ENCODE data around the gene CLCN6.

CLCN6 gene

DNA sequence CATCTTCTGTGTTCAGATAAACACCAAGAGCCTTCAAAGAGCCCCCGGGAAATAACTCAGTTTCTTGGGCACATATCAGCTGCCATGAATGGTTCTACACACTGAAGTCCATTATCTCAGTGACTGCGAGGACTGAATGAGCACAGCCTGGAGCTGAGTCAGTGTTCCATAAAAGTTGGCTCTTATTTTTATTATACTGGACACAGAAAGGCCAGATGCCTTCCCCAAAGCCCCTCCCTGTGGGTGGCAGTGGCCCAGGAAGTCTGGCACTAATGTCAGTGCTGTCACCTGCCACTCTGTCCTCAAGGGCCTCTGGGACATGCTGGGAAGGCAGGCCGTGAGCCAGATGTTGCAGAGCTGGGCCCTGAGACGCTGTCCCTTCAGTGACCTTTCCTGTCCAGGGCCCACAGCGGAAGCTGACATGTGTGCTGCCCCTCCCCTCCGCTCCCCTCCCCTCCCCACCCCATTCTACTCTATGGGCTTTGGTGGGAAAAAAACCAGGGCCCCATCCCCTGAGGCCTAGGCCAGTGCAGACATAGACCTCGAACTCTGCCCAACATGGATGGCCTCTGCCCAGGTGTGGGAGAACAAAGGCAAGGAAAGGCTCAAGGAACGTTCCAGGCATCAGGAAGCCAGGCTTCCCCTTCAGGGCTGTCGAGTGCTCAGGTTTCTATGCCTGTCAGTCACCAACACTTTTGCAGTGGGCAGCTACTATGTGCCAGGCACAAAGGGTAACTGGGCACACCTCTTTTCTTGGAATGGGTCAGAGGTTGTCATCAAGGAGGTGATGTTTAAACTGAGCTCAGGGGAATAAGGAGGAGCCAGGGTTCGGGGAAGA is 75.1 kb downstream of the CLCN6 start:
- peak in 37 of 42 donors; percentile 5 to 80 (median 39) for DNase-seq
- intact Hi-C loops (cut with DNase I): no loop called here

DNA sequence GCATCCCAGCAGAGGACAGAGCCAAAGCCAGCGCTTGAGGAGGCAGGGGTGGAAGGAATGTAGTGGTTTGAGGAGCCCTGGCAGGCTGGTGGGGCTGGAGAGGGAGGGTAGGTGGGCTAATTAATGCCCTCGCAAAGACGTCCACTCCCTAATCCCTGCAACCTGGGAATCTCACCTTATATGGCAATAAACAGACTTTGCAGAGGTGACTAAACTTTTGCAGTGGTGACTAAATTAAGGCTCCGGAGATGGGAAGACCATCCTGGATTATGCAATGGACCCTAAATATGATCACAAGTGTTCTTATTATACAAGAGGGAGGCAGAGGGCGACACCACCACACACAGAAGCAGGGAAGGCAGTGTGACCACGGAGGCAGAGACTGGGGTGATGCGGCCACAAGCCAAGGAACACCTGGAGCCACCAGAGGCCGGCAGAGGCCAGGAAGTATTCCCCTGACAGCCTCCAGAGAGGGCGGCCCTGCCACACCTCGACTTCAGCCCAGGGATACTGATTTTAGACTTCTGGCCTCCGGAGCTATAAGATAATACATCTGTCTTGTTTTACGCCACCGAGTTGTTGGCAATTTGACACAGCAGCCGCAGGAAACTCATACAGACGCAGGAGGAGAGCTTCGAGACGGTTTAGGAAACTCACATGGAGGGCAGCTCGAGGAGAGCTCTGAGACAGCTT is 75.9 kb downstream of the CLCN6 start:
- no peak for DNase-seq
- intact Hi-C loops (cut with DNase I): no loop called here

- DNase-seq: no peak
- intact Hi-C loops (cut with DNase I): no loop called here
These were observed 77.0 kb downstream of the CLCN6 start for GRCh38 chr1:11882814-11883538.

- intact Hi-C loops (cut with DNase I): no loop called here
- DNase-seq: no peak
These were observed 79.9 kb downstream of the CLCN6 start for GRCh38 chr1:11885916-11886315.

DNA sequence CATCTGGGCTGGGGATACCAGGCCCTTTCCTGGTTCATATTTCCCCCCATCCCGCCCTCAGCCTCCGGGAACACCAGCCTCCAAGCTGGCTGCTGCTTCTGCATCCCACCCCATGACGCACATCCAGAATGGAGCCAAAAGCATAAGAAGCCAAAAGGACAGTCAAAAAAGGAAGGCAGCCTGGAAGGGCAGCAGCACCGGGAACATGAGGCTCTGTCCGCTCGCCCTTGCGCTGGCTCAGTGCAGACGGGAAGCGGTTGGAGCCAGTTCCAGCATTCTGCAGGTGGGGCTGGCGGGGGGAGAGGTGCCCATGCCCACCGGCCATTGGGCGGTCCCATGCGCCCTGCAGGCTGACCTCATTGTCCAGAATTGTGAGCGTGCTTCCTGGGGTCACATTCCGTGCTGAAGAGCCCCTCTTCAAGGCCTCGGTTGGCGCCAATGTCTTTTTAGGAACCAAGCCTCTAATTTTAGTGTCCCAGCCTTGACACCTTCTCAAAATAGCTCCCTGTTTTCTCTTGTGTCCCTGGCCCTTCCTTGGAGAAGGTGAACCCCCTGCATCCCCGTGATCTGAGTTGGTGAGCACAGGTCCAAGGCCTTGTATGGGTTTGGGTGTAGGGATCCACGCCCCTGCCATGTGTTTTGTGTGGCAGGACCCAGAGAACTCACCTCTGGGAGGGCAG is 81.1 kb downstream of the CLCN6 start:
- intact Hi-C loops (cut with DNase I): no loop called here
- no peak for DNase-seq

GRCh38 chr1:11887666-11888007 is 81.6 kb downstream of the CLCN6 start:
- intact Hi-C loops (cut with DNase I): no loop called here

DNA sequence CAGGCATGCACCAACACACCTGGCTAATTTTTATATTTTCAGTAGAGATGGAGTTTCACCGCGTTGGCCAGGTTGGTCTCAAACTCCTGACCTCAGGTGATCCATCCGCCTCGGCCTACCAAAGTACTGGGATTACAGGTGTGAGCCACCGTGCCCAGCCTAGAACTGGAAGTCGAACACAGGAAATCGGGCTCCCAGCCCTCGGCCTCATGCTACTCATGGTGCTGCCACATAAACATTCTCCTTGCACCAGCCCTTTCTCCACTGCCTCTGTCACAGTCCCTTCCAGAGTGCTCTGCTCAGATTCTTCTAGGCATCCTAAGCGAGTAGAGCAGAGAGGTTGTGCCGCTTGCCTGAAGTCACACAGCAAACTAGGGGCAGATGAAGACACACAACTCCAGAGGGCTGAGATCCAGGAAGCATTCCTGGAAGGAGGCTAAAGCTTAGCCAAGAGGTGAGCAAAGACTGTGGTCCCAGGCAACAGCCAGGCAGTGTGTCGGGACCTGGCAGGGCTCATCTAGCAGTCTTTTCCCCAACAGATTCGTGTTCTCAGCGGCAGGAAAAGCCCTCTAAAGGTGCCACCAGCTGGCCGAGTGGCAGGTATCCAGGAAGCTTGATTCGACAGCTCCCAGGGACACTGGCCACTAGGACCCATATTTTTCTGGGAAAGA is 82.3 kb downstream of the CLCN6 start:
- DNase-seq: no peak
- intact Hi-C loops (cut with DNase I): no loop called here

More at GRCh38 chr1:11887666-11888007, 81.6 kb downstream of the CLCN6 start:
- DNase-seq: no peak

DNA sequence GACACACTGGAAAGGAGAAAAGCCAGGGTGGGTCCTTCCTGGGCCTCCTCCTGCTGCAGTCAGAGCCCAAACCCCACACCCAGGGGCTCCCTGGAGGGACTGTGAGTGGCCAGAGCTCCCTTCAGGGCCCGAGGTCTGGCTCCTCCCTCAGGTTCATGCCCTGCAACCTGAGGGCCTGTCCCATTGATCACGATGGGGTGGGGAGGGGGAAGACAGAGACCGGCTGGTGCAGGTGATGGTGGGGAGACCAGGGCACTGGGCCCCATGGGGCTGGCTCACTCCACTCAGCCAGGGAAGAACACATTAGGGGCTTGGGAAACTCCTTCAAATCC is 82.9 kb downstream of the CLCN6 start:
- intact Hi-C loops (cut with DNase I): no loop called here
- DNase-seq: no peak

DNA sequence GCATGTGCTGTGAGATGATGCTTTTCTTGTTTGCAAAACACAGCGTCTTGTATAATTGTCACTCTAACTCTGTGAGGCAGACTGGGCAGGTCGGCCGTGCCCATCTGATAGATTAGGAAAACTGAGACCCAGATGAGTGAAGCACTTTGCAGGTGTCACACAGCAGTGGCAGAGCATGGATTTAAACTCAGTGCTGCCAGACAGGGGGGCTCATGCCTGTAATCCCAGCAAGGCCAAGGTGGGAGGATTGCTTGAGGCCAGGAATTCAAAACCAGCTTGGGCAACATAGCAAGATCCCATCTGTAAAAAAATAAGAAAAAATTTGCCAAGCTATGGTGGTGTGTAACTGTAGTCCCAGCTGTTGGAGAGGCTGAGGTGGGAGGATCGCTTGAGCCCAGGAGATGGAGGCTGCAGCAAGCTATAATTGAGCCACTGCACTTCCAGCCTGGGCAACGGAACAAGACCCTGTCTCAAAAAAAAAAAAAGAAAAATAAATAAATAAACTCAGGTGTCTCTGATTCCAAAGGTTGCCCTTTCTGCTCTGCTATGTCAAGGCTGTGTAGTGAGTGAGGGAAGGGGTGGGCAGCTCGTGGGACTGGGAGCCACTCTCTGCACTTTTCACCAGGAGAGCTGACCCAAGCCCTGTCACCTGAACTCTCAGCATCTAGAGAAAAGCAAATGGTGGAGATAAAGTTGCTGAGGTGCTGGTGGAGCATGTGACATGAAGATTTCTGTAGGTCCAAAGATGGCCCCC is 85.6 kb downstream of the CLCN6 start:
- intact Hi-C loops (cut with DNase I): loop anchor here (5.0 kb wide), 1 partner anchor 54 kb away; no protein-coding TSS in a partner anchor
- no peak for DNase-seq
